Activated CD8-positive, alpha-beta memory T cell treated with anti-CD3 and anti-CD28 coated beads, Interleukin-2, amount 50 U/mL, for 24 hours (primary cell): Measurements from ENCODE around the gene QPCT.
"Not testable (repeated sequence)": the region's sequence is repeated elsewhere in the genome, so short reads cannot be mapped to it uniquely, and the experiment has no call there.

ENCODE experiments used
- DNase-seq: peaks from one replicate; pipeline ENCODE4 v3.0.0-alpha.2; 2020; ENCODE audit errors: extremely low read depth

QPCT gene

GRCh38 chr2:37344453-37345361 lies at the start of gene QPCT:
QPCT (plus strand) TSS chr2:37344630; CDS start chr2:37344732, 102 bp downstream.
- no peak for DNase-seq

GRCh38 chr2:37294858-37295257 lies 49.6 kb upstream of the QPCT start:
- not testable (repeated sequence) for DNase-seq

DNA sequence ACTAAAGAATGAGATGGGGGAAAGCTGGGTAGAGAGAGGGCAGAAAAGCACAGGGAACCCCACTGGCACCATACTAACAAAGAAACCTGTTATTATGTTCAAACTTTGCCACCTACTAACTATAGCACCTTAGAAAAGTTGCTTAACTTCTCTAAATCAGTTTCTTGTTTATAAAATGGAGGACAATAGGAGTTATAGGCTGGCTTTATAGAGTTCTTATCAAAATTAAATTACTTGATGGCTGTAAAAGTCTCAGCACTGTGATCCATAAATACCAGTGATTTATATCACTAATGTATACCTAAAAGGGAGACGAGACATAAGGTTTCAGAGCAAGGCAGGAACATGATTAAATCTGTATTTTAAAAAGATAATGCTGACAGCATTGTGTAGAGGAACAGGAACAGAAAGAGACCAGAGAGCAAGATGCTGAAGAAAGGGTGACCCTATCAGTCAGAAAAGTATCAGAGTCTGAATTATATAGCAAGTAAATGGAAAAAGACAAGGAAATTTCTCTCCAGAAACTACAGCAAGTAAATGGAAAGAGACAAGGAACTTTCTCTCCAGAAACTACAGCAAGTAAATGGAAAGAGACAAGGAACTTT lies 48.9 kb upstream of the QPCT start:
- DNase-seq = no peak

GRCh38 chr2:37297632-37298031 lies 46.8 kb upstream of the QPCT start:
- no peak for DNase-seq

DNA sequence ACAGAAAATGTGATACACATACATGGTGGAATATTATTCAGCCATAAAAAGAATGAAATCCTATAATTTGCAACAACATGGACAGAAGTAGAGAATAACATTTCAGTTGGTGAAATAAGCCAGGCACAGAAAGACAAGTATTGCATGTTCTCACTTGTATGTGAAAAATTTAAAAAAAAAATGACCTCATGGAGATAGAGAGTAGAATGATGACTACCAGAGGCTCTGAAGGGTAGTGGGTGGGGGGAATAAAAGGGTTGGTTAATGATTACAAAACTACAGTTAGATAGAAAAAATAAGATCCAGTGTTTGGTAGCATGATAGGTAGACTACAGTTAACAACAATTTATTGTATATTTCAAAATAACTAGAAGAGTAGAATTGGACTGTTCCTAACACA lies 44.3 kb upstream of the QPCT start:
- DNase-seq = no peak

GRCh38 chr2:37300578-37300977 lies 43.9 kb upstream of the QPCT start:
- DNase-seq = no peak

DNA sequence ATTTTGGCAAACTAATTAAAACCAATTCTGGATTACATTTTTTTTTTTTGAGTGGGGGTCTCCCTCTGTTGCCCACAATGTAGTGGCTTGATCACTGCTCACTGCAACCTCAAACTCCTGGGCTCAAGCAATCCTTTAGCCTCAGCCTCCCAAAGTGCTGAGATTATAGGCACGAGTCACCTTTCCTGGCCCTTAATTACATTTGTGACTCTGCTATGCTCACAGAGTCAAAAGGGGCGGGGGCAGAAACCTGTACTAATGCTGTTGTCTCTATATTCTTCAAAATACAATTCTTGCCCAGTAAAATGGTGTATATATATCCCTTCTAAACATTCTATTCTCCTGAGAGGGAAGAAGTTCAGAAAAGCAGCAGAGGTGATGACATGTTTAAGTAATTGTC lies 43.0 kb upstream of the QPCT start:
- no peak for DNase-seq

- no peak for DNase-seq
Observed at GRCh38 chr2:37302701-37303252, 41.7 kb upstream of the QPCT start.

- DNase-seq = no peak
Observed at GRCh38 chr2:37306024-37306423, 38.4 kb upstream of the QPCT start.

GRCh38 chr2:37307500-37307899 lies 36.9 kb upstream of the QPCT start:
- DNase-seq = no peak

DNA sequence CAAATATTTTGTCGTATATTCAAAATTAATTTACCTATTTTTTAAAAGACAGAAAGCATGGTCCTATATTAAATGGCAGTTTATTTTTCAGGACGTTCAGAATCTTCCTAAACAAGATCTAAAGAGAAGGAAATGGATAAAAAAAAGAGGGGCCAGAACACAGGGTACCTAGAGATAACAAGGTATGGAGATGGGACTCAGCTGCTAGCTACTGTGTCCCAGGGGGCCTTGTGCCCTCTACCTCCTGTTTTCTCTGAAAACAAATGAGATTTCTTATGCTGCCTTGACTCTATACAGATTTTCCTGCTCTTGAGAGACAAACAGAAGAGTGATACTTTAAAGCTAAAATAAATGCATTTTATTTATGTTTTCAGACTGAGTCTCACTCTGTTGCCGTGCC lies 29.1 kb upstream of the QPCT start:
- no peak for DNase-seq

- no peak for DNase-seq
Observed at GRCh38 chr2:37316181-37316580, 28.2 kb upstream of the QPCT start.

GRCh38 chr2:37317746-37318145 lies 26.7 kb upstream of the QPCT start:
- DNase-seq = no peak

DNA sequence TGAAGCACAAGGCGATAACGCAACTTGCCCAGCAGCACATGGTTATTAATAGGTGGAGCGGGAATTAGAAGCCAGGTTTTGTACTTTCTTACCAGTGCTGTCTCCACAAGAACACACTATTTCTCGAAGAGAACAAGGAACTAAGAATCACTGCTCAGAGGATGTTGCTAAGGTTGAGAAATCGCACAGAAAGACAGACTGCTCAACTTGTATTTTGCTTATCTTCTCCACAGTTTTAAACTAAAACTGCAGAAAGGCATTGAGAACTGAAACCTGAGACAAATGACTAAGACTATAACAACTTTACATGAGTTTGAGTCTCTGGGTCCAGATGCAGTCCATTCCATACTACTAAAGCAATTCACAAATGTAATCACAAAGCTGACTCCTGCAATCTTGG lies 26.0 kb upstream of the QPCT start:
- no peak for DNase-seq

GRCh38 chr2:37319754-37320609 lies 24.4 kb upstream of the QPCT start:
- DNase-seq = no peak

DNA sequence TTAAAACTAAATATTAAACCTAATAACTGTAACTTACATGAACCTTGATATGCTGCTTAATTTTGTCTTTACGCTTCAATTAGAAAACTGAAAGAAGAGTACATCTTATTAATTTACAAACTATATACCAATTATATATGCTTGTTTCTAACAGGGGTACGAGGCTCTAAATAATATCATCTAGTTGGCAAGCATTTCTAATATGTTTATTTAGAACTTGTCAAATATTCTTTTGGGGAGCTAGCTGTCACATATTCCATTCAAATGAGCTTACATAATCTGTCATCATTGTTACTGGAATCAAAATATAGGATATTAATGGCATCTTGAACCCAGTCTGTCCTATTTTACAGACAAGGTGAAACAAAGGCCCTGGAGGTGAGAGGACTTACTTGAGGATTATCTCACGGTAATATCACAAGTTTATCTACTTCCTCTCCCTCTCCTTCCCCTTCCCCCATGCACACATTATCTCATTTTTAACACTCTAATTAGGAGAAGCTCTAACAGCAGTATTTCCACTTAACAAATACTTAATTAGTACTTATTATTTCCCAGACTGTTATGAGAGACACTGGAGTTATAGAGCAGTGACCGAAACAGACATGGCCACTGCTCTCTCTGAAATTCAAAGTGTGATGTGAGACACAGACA lies 23.3 kb upstream of the QPCT start:
- no peak for DNase-seq

DNA sequence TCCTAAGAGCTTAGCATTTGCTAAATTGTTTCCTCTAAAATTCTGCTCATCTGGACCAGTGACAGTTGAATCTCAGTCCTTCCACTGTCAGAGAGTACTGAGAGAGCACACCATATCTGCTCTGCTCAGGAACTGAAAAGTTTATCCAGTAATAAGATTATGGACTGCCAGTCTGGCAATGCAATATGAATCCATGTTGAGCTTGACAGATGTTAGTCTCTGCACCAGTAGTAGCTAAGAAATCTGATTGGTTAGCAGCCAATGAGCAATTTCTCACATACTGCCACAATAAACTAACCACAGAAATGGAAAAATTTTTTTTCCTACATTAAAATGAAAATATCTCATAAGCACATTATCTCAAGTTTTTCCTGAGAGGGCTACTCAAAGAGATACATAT lies 22.1 kb upstream of the QPCT start:
- DNase-seq = no peak

DNA sequence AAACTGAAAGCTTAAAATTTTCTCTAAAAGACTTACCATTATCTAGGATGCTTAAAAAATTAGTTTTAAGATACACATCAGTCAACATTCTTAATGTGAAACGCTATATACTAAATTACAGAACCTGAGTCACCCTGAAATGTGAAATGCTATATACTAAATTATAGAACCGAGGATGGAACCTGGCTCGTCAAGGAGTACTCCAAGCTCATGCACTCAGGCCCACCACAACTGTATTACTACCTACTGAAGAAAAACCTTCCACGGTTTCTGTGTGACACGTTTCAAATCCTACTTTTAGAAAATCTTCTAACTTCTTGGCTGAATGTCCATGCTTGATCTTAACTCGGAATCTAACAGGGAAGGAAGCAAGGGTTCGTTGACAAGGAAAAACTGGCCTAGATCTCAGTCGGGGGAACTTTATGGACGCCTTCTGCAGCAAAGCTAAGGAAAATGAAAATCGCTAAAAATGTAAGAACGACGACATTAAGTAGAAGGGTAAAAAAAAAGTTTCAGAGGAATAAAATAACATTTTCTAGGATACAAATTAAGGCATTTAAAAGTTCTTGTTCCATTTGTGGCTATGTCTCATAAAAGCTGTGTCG lies 21.2 kb upstream of the QPCT start:
- no peak for DNase-seq

GRCh38 chr2:37323781-37324535 lies 20.5 kb upstream of the QPCT start:
- DNase-seq = no peak

DNA sequence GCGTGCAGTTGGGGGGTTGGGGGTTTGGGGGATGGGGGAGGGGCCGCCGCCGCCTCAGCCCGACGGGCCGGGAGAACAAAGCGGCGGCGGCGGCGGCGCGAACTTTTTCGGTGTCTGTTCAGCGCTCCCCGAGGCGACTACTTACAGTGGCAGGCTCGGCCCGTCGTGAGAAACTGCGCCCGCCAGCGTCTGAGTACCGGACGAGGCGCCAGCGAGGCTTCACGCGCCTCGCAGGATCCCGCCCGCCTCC lies 20.0 kb upstream of the QPCT start:
- DNase-seq = no peak
